A673 (cell line): Measurements from ENCODE around the gene CEACAM3.

ENCODE experiments used
- EZH2 ChIP-seq: fragments of 200-600 bp; sonication (generic); IDR thresholded peaks from 2 replicates; pipeline ENCODE4 v1.6.1; 2017; ENCODE audit warnings: borderline replicate concordance, low read depth, mild to moderate bottlenecking, mixed read lengths, antibody characterized with exemption, low read length; ENCODE audit not compliant: poor library complexity, severe bottlenecking
- TF ChIP-seq, protein P1 (sequence below): fragments of 300-800, 200-600 bp; sonication (generic); conservative IDR thresholded peaks from 2 replicates; pipeline ENCODE4 v1.5.1; 2017; ENCODE audit warnings: low read depth, mild to moderate bottlenecking, antibody characterized with exemption, low read length, moderate library complexity, mixed read lengths

DNA sequence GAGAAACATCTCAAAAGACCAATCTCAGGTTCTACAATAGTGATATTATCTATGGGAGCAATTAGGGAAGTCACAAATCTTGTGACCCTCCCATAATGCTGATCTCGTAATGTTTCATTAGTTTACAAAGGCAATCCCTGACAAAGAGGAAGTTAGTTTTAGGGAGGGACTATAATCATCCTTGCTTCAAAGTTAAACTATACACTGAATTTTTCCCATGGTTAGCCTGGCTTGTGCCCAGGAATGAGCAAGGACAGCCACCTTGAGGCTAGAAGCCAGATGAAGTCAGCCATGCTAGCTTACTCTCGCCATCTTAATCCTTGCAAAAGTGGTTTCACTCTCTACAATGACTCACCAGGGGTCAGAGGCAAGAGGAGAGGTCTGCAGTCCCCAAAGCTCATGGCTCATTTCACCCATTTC, 5.4 kb downstream of the CEACAM3 start:
- TF ChIP-seq, protein P1, sequence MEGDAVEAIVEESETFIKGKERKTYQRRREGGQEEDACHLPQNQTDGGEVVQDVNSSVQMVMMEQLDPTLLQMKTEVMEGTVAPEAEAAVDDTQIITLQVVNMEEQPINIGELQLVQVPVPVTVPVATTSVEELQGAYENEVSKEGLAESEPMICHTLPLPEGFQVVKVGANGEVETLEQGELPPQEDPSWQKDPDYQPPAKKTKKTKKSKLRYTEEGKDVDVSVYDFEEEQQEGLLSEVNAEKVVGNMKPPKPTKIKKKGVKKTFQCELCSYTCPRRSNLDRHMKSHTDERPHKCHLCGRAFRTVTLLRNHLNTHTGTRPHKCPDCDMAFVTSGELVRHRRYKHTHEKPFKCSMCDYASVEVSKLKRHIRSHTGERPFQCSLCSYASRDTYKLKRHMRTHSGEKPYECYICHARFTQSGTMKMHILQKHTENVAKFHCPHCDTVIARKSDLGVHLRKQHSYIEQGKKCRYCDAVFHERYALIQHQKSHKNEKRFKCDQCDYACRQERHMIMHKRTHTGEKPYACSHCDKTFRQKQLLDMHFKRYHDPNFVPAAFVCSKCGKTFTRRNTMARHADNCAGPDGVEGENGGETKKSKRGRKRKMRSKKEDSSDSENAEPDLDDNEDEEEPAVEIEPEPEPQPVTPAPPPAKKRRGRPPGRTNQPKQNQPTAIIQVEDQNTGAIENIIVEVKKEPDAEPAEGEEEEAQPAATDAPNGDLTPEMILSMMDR = no peak
- TF ChIP-seq EZH2 = no peak
